ENCODE data around the gene GPC6. TPM values are rescaled to one million over a fixed set of nuclear protein-coding genes. Genes with fewer than 3 reads are reported as not detected.

GPC6 gene
- total and polyA plus RNA-seq, 2 experiments from 2014 or later, result 14.4 to 43.3 TPM

DNA sequence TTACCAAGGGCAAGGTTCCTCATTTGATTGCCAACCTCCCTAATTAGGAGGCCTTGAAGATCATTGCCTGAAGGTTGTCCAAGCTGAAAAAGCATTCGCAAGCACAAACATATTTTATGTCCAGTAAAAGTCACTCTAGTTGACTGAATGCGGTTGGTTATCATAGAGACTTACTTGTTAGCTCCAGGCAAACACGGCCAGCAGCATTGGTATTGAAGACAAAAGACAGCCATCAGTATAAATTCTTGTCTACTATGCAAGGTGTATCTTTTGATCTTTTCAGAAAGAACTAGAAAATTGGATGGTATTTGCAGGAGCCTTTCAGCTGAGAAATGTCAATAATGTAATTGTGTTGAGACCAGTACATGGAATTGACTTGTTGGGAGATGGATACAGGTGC, 129.9 kb downstream of the GPC6 start:
- H3K9me3 ChIP-seq (ENCODE audit: low read depth), result no peaks in the 10 kb centered on the region
- TF ChIP-seq, protein P1, sequence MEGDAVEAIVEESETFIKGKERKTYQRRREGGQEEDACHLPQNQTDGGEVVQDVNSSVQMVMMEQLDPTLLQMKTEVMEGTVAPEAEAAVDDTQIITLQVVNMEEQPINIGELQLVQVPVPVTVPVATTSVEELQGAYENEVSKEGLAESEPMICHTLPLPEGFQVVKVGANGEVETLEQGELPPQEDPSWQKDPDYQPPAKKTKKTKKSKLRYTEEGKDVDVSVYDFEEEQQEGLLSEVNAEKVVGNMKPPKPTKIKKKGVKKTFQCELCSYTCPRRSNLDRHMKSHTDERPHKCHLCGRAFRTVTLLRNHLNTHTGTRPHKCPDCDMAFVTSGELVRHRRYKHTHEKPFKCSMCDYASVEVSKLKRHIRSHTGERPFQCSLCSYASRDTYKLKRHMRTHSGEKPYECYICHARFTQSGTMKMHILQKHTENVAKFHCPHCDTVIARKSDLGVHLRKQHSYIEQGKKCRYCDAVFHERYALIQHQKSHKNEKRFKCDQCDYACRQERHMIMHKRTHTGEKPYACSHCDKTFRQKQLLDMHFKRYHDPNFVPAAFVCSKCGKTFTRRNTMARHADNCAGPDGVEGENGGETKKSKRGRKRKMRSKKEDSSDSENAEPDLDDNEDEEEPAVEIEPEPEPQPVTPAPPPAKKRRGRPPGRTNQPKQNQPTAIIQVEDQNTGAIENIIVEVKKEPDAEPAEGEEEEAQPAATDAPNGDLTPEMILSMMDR (IDR thresholded peaks at IDR 0.05; ENCODE audit: low read depth, low read length), result no peak
- H3K4me3 ChIP-seq, result no peak overlapping the region
- no peak overlapping the region for H3K27ac ChIP-seq
- no peaks in the 10 kb centered on the region for H3K36me3 ChIP-seq
- no peak for DNase-seq (ENCODE audit: low read depth in 1 of 2, low spot score in 1 of 2)
- H3K27me3 ChIP-seq, result no peaks in the 10 kb centered on the region
- H3K4me1 ChIP-seq (ENCODE audit: low read depth), result no peaks in the 10 kb centered on the region

GRCh38 chr13:93360021-93360420, 133.4 kb downstream of the GPC6 start:
- no peak for DNase-seq (ENCODE audit: low read depth in 1 of 2, low spot score in 1 of 2)
- no peaks in the 10 kb centered on the region for H3K4me1 ChIP-seq (ENCODE audit: low read depth)
- no peak overlapping the region for H3K27ac ChIP-seq
- no peaks in the 10 kb centered on the region for H3K9me3 ChIP-seq (ENCODE audit: low read depth)
- H3K27me3 ChIP-seq, result no peaks in the 10 kb centered on the region
- H3K4me3 ChIP-seq, result no peak overlapping the region
- H3K36me3 ChIP-seq, result no peaks in the 10 kb centered on the region
- TF ChIP-seq, protein P1 (IDR thresholded peaks at IDR 0.05; ENCODE audit: low read depth, low read length), result no peak

- TF ChIP-seq, protein P1 (IDR thresholded peaks at IDR 0.05; ENCODE audit: low read depth, low read length), result no peak
- Histone ChIP-seq H3K4me3 (no peak overlapping the region), H3K27me3 (no peaks in the 10 kb centered on the region), H3K27ac (no peak overlapping the region), H3K4me1 (ENCODE audit: low read depth) (no peaks in the 10 kb centered on the region), H3K36me3 (no peaks in the 10 kb centered on the region), H3K9me3 (ENCODE audit: low read depth) (no peaks in the 10 kb centered on the region)
- DNase-seq (ENCODE audit: low read depth in 1 of 2, low spot score in 1 of 2), result no peak
These were observed 135.1 kb downstream of the GPC6 start for GRCh38 chr13:93361703-93362102.

DNA sequence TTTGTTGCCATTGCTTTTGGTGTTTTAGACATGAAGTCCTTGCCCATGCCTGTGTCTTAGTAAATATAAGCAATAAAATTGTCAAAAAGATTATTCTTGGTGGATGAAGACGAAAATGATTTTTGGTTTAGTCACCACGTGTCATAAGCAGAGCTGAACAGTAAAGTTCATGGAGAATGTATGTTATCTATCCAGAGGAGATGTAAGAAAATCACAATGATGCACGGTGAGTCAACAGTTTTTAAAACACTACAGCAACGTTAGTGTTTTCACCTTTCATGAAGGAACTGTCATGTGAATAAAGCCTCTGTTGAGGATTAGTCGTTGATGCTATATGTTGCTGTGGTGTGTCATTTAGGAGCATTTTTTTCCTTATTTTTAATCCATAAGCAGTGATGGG, 137.6 kb downstream of the GPC6 start:
- DNase-seq (ENCODE audit: low read depth in 1 of 2, low spot score in 1 of 2), result peak in 1 of 2 donors; percentile 48
- Histone ChIP-seq H3K27ac (no peak overlapping the region), H3K9me3 (ENCODE audit: low read depth) (no peaks in the 10 kb centered on the region), H3K36me3 (no peaks in the 10 kb centered on the region), H3K4me3 (no peak overlapping the region), H3K27me3 (no peaks in the 10 kb centered on the region), H3K4me1 (ENCODE audit: low read depth) (no peaks in the 10 kb centered on the region)
- TF ChIP-seq, protein P1 (IDR thresholded peaks at IDR 0.05; ENCODE audit: low read depth, low read length), result no peak

DNA sequence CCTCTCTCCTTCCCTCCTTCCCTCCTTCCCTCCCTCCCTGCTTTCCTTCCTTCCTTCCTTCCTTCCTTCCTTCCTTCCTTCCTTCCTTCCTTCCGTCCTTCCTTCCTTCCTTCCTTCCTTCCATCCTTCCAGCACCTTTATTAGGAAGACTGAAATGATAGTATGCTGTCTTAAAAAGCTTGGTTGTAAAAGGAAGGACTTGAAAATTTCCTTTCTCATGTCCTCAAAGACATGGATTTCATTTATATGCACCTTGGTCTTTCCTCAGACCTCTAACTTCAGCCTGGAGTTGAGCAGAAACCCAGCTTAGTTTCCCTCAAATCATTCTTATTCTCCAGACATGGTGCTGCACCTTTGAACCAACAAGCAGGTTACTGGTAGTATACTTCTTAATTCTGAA, 141.7 kb downstream of the GPC6 start:
- TF ChIP-seq, protein P1 (IDR thresholded peaks at IDR 0.05; ENCODE audit: low read depth, low read length), result no peak
- H3K27ac ChIP-seq, result no peak overlapping the region
- no peaks in the 10 kb centered on the region for H3K4me1 ChIP-seq (ENCODE audit: low read depth)
- no peak for DNase-seq (ENCODE audit: low read depth in 1 of 2, low spot score in 1 of 2)
- no peaks in the 10 kb centered on the region for H3K9me3 ChIP-seq (ENCODE audit: low read depth)
- no peaks in the 10 kb centered on the region for H3K27me3 ChIP-seq
- no peaks in the 10 kb centered on the region for H3K36me3 ChIP-seq
- H3K4me3 ChIP-seq, result no peak overlapping the region

- H3K27me3 ChIP-seq, result no peaks in the 10 kb centered on the region
- DNase-seq (ENCODE audit: low read depth in 1 of 2, low spot score in 1 of 2), result no peak
- H3K36me3 ChIP-seq, result no peaks in the 10 kb centered on the region
- H3K27ac ChIP-seq, result no peak overlapping the region
- no peaks in the 10 kb centered on the region for H3K9me3 ChIP-seq (ENCODE audit: low read depth)
- no peaks in the 10 kb centered on the region for H3K4me1 ChIP-seq (ENCODE audit: low read depth)
- H3K4me3 ChIP-seq, result no peak overlapping the region
- TF ChIP-seq, protein P1 (IDR thresholded peaks at IDR 0.05; ENCODE audit: low read depth, low read length), result no peak
These were observed 142.1 kb downstream of the GPC6 start for GRCh38 chr13:93368718-93369117.
